ENCODE data around the gene RHOT2. TPM values are rescaled to one million over a fixed set of nuclear protein-coding genes. Genes with fewer than 3 reads are reported as not detected.

RHOT2 gene
- total and polyA plus RNA-seq, 2 of the 8 experiments (the other 6 are each of a cell fraction or from before 2014, with no cell fraction given), result 149 to 194 TPM

GRCh38 chr16:678209-678857, 10.4 kb downstream of the RHOT2 start:
- WGBS, 2 experiments (ENCODE audit: extremely low coverage in 1 of 2, insufficient coverage in 1 of 2, insufficient read length in 1 of 2, insufficient replicate concordance in 2 of 2, low coverage in 1 of 2, low lambda C conversion rate in 2 of 2, missing lambda C conversion rate in 1 of 2), result 92% methylated on average over 21 of the region's 21 CpGs; no CpG with 5 or more reads in 1 of the 2 experiments
- POLR2A ChIA-PET (ENCODE audit: partially characterized antibody), result interaction anchor here (1.0 to 13.3 kb wide), 13 partner anchors 11 to 1282 kb away, joined by 3 to 214 read pairs (median 4); partner anchors contain the start of genes ANTKMT, CHTF18, RHOT2 and RPUSD1
- H2BK120ac ChIP-seq (replicated peaks; ENCODE audit: low read depth, low read length), result no peak overlapping the region
- peak overlapping the region; percentile 99; the same call in 1 of the 2 replicates for H2BK15ac ChIP-seq (ENCODE audit: low read length)
- no peak overlapping the region for H4K5ac ChIP-seq (ENCODE audit: insufficient read length, low read depth, low read length)
- FAIRE-seq (no peak), DNase-seq (ENCODE audit: low read depth in 1 of 2, low spot score in 2 of 2) (no peak)
- peak overlapping the region; percentile 63; the same call in 1 of the 2 replicates for H2BK5ac ChIP-seq (ENCODE audit: low read depth, low read length)
- peaks cover 6% of the 10 kb centered on the region; the same call in 1 of the 2 replicates for H3K79me1 ChIP-seq (ENCODE audit: low read depth, low read length)
- H3K36me3 ChIP-seq (ENCODE audit: control insufficient read depth in 2 of 4, insufficient read depth in 4 of 4, low read length in 3 of 4), result peaks cover 7 to 18% (median 13%) of the 10 kb centered on the region in 4 experiments
- no peak overlapping the region; the same call in 1 of the 2 replicates for H3K27ac ChIP-seq (ENCODE audit: low read depth, low read length)
- H2AFZ ChIP-seq (ENCODE audit: low read length), result no peak overlapping the region
- H2BK20ac ChIP-seq (ENCODE audit: low read length), result no peak overlapping the region
- H3K9ac ChIP-seq (replicated peaks in 1 of 4; ENCODE audit: extremely low read depth in 1 of 4, low read depth in 3 of 4, low read length in 3 of 4), result no peak overlapping the region
- no peak overlapping the region for H3K56ac ChIP-seq (replicated peaks; ENCODE audit: insufficient read length, low read depth, low read length)
- H3K23ac ChIP-seq (ENCODE audit: insufficient read length), result no peak overlapping the region
- H3K4ac ChIP-seq (replicated peaks; ENCODE audit: insufficient read length, low read depth, low read length), result no peak overlapping the region
- H3K4me1 ChIP-seq (replicated peaks in 1 of 4; ENCODE audit: control insufficient read depth in 3 of 4, insufficient read depth in 4 of 4, low read length in 3 of 4), result peaks cover 0 to 41% (median 32%) of the 10 kb centered on the region in 4 experiments; a peak in 6 of 7 replicates
- peak overlapping the region; percentile 44 for H4K91ac ChIP-seq (replicated peaks; ENCODE audit: insufficient read length, low read length)
- peak overlapping the region; percentile 75; the same call in 1 of the 2 replicates for H2BK12ac ChIP-seq (ENCODE audit: low read depth, low read length)
- CTCF ChIA-PET (ENCODE audit: partially characterized antibody), result interaction anchor here (0.7 to 2.3 kb wide), 12 partner anchors 10 to 123 kb away, joined by 3 to 11 read pairs (median 4); partner anchors contain the start of genes RHOT2 and WDR24
- no peak overlapping the region for H3K14ac ChIP-seq (ENCODE audit: insufficient read length)
- no peaks in the 10 kb centered on the region for H3K9me3 ChIP-seq (ENCODE audit: insufficient read depth in 2 of 2, low read depth in 1 of 2, low read length in 1 of 2)
- peaks cover 0 to 2% (median 0%) of the 10 kb centered on the region in 4 experiments; a peak in 2 of 7 replicates for H3K27me3 ChIP-seq (replicated peaks in 1 of 4; ENCODE audit: control insufficient read depth in 3 of 4, extremely low read depth in 1 of 4, insufficient read depth in 3 of 4, low read length in 3 of 4)
- H3K79me2 ChIP-seq (ENCODE audit: control insufficient read depth in 1 of 2, insufficient read depth in 2 of 2, low read length in 2 of 2), result peaks cover 0 to 12% of the 10 kb centered on the region in 2 experiments; a peak in 1 of 4 replicates
- no peak overlapping the region for H3K18ac ChIP-seq (ENCODE audit: extremely low read depth, low read length)
- 0 out of 2 replicates have a peak overlapping the region, but pooled peaks have one; percentile 7 for H2AK5ac ChIP-seq (ENCODE audit: low read depth, low read length)
- peaks cover 4 to 29% of the 10 kb centered on the region in 2 experiments for H4K20me1 ChIP-seq (replicated peaks in 1 of 2; ENCODE audit: control insufficient read depth in 1 of 2, insufficient read depth in 2 of 2, low read length in 2 of 2)
- peak overlapping the region; percentile 65 for H4K8ac ChIP-seq (ENCODE audit: extremely low read depth, insufficient read depth, low read length)
- H3K4me2 ChIP-seq (ENCODE audit: insufficient read depth in 1 of 2, low read depth in 2 of 2, low read length in 2 of 2), result no peak overlapping the region
- H3K23me2 ChIP-seq (ENCODE audit: low read depth, low read length), result peaks cover 15% of the 10 kb centered on the region
- no peak overlapping the region for H3K4me3 ChIP-seq (ENCODE audit: extremely low read depth in 1 of 4, insufficient read depth in 2 of 4, low read depth in 3 of 4, low read length in 4 of 4)
- TF ChIP-seq GTF2F1 (IDR thresholded peaks at IDR 0.05; ENCODE audit: borderline replicate concordance, low read depth, low read length) (no peak), JUN (IDR thresholded peaks at IDR 0.05; ENCODE audit: low read depth, low read length) (no peak), TCF12 (IDR thresholded peaks at IDR 0.05; ENCODE audit: low read depth, low read length) (no peak), MAX (IDR thresholded peaks at IDR 0.05) (no peak), HDAC6 (IDR thresholded peaks at IDR 0.05; ENCODE audit: low read depth, low read length) (no peak), SUZ12 (IDR thresholded peaks at IDR 0.05; ENCODE audit: low read length) (no peak), CHD1 (IDR thresholded peaks at IDR 0.05; ENCODE audit: low read depth, low read length) (no peak), KDM1A (IDR thresholded peaks at IDR 0.05; ENCODE audit: borderline replicate concordance, low read length) (no peak), POU5F1 (IDR thresholded peaks at IDR 0.05; ENCODE audit: low read depth, low read length) (no peak), ZNF274 (IDR thresholded peaks at IDR 0.05; ENCODE audit: borderline replicate concordance, extremely low read depth, low read length) (no peak), CBX8 (IDR thresholded peaks at IDR 0.05; ENCODE audit: borderline replicate concordance, low read depth, low read length) (no peak)

Data from H1 (cell line).